CD4-positive, alpha-beta T cell treated with Interleukin-12 subunit alpha and Interleukin-12 subunit beta, for 1 hour (primary cell): Measurements from ENCODE around the gene STX5.
A peak's percentile ranks its signal among the peaks of the same experiment; 100 is the strongest.
"Not testable (repeated sequence)": the region's sequence is repeated elsewhere in the genome, so short reads cannot be mapped to it uniquely, and the experiment has no call there.

Source experiments
- DNase-seq: peaks from one replicate; pipeline ENCODE4 v3.0.0-alpha.2; 2020

STX5 gene, protein sequence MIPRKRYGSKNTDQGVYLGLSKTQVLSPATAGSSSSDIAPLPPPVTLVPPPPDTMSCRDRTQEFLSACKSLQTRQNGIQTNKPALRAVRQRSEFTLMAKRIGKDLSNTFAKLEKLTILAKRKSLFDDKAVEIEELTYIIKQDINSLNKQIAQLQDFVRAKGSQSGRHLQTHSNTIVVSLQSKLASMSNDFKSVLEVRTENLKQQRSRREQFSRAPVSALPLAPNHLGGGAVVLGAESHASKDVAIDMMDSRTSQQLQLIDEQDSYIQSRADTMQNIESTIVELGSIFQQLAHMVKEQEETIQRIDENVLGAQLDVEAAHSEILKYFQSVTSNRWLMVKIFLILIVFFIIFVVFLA

DNA sequence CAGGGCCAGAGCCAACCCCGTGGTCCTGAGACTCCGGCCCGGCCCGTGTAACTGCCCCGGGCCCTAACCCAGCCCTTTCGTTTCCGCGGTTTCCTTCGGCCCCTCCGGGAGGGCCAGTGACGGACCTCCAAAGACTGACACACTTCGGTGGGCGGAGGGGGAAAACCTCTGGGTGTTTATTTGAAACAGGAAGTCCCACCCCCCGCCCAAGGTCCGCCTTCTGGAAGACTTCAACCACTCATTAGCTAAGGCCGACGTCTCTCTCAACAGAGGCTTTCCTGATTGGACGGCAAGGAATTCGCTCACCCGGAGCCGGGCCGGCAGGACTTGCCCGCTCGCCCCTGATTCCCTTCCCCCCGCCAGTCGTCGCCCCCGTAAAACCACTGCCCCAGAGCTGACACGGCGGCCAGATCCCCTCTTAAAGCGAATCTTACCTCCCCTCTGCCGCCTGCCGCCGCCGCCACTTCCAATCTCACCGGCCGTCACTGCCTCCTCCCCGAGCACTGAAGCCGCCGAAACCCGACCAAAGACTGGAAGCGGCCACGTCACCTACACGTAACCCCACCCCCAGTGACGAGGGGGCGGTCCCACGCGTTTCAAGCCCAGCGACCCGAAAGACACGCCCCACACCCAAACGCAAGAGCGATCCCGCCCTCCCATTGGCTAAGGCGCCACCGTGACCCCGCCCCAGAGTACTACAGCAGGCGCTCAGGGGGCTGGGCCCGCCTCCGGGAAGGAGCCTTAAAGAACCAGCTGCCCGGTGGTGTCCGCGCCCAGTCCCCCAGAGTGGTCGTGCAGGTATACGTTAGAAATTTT is at the start of gene STX5:
STX5 (minus strand) TSS at position 532 of the 816 bp plus-strand sequence. CDS start 808 bp downstream, outside the sequence.
- peak; percentile 100 for DNase-seq

DNA sequence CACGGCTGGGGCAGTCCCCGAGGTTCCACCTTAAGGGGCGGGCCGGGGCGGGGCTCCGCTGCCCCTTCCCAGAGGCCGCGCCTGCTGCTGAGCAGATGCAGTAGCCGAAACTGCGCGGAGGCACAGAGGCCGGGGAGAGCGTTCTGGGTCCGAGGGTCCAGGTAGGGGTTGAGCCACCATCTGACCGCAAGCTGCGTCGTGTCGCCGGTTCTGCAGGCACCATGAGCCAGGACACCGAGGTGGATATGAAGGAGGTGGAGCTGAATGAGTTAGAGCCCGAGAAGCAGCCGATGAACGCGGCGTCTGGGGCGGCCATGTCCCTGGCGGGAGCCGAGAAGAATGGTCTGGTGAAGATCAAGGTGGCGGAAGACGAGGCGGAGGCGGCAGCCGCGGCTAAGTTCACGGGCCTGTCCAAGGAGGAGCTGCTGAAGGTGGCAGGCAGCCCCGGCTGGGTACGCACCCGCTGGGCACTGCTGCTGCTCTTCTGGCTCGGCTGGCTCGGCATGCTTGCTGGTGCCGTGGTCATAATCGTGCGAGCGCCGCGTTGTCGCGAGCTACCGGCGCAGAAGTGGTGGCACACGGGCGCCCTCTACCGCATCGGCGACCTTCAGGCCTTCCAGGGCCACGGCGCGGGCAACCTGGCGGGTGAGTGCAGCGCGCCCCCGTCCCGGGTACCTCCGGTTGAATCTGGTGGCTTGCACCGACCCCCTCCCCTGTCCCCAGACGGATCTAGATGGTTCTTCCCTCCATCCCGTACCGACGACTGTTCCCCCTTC is 49.1 kb upstream of the STX5 start, which contains the start of gene SLC3A2:
SLC3A2 (plus strand) TSS at position 94 of the 776 bp plus-strand sequence; CDS start at position 222, 128 bp downstream.
- DNase-seq, result peak; percentile 86

DNA sequence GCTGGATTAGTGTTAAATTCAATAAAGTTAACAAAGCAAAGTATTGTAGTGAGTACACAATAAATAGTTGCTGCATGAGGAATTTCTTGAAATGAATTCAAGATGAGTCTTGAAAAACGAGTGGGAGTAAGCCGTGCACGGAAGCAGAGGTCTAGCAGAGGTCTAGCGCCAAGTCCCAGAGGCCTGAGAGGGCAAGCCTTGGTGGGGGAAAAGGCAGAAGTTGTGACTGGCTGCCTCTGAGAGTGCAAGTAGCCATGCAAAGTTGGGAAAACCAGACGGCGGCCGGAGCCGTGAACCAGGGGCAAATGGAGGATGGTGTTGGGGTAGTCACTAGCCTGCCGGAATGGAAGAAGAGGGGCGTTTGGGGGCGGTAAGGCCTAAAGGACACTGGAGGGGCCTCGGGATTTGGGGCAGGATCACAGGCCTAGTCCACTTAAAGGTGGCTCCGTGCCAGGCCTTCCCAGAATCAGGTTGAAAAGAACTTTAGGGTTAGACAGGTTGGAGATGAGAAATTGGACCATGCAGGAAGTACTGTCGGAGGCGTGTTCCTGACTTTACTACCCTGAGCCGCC is 48.5 kb upstream of the STX5 start:
- no peak for DNase-seq

DNA sequence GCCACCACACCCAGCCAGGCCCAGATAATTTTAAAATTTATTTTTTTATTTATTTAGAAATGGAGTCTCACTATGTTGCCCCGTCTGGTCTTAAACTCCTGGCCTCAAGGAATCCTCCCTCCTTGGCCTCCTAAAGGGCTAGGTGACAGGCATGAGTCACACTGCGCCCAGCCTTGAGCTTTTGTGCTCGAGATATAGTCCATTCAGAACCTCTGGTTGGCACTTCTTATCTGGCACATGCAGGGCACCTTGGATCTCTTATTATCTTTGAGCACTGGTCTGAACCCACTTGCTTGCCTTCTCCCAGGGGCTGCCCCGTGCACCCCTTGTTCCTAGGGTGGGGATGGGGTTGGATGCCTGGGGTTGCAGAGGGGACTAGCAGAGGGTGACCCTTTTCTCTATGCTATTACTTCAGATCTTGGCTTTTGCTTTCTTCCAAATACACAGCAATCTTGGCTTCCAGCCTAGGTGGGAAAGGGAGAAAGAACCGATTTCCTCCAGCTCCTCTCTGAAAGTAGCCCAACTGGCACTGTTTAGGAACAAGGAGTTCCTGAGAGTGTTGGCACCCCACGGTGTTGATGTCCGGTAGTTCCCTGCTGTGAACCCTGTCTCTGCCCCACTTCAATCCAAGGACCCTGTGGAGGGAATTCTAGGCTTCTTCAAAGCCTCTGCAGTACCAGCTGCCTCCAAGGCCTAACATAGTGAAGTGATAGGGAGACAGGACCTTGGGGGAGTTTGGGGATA is 47.6 kb upstream of the STX5 start:
- no peak for DNase-seq

DNA sequence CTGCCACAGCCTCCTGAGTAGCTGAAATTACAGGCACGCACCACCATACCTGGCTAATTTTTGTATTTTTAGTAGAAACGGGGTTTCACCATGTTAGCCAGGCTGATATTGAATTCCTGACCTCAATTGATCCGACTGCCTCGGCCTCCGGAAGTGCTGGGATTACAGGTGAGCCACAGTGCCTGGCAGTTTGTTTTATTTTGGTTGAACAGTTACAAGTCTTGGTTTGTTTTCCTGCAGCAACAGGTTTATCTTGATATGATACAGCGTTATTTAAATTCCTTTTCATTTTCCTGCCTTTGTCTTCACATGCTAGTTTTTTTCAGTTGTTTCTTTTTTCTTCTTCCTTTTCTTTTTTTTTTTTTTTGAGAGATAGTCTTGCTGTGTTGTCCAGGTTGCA is 44.9 kb upstream of the STX5 start:
- DNase-seq, result no peak

DNA sequence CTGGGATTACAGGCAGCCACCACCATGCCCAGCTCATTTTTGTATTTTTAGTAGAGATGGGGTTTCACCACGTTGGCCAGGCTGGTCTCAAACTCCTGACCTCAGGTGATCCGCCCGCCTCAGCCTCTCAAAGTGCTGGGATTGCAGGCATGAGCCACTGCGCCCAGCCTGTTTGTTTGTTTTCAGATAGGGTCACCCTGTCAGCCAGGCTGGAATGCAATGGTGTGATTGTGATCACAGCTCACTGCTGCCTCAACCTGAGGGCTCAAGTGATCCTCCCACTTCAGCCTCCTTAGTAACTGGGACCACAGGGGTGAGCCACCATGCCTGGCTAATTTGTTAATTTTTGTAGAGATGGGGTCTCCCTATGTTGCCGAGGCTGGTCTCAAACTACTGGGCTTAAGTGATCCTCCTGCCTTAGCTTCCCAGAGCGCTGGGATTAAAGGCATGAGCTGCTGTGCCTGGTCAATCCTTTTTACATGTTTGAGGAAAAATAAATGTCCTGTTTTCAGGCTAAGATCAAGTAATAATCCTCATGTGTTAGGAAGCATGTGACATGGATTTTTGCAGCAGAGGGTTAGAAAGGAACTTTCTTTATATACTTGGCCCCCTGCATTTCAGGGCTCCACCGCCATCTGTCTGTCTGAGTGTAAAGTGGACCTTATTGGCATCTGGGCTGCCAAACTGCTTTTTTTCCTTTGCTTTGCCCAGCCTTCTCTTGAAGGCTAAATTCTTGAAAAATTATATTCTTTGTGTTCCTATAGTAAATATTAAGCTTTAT is 44.0 kb upstream of the STX5 start:
- DNase-seq, result no peak

DNA sequence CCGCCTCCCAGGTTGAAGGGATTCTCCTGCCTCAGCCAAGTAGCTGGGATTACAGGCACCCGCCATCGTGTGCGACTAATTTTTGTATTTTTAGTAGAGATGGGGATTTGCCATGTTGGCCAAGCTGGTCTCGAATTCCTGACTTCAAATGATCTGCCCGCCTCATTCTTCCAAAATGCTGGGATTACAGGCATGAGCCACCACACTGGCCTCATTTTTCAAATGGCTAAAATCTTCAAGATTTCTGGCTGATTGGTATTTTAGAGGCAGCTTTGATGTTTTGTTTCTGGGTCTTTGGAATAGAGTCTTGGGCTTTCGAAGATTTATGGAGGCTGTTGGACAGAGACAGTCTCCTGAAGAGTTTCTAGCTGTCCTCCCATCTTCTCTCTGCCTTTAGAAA is 43.0 kb upstream of the STX5 start:
- DNase-seq, result no peak

DNA sequence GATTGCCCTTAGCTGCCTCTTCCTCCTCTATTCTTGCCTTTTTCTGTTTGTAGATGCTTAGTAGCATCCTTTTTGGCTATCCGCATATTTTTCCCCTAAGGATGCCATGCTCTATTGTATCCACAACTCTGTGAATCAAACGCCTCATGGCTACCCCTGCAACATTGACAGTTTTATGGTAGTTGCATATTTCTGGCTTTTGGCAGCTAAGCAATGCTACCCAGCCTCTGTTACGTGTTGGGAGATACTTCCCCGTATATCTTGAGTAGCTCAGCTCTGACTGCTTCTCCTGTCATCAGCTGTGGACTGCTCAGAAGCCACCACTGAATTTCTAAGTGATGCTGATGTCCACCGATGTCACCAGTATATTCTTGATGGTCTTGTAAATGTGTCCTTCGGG is 33.8 kb upstream of the STX5 start:
- DNase-seq, result no peak

DNA sequence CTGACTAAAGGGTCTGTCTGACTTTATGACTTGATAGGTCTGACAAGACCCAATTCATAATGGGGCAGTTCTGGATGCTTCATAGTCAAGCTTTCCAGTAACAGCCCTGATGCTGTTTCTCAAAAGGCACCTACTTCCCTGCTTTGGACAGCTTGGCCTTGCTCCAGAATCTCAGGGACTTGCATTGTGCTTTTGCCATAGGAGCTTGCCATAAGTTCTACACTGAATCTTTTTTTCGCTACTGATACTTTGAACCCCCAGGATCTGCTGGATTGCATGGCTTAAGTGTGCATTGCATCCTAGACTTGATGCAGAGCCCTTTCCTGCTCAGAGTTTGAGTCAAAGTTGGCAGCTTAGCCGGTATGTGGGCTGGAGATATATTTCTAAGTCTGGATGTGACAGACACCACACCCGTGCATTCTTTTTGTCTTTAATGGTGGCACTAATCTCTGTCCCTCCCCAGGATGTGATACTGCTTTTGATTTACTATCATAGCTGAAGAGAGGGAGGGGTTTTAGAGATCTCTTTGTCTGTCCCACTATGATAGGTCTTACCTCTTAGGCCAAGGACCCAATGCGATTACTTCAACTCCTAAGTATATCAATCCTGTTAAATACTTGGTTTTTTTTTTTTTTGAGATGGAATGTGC is 32.0 kb upstream of the STX5 start:
- DNase-seq, result no peak

DNA sequence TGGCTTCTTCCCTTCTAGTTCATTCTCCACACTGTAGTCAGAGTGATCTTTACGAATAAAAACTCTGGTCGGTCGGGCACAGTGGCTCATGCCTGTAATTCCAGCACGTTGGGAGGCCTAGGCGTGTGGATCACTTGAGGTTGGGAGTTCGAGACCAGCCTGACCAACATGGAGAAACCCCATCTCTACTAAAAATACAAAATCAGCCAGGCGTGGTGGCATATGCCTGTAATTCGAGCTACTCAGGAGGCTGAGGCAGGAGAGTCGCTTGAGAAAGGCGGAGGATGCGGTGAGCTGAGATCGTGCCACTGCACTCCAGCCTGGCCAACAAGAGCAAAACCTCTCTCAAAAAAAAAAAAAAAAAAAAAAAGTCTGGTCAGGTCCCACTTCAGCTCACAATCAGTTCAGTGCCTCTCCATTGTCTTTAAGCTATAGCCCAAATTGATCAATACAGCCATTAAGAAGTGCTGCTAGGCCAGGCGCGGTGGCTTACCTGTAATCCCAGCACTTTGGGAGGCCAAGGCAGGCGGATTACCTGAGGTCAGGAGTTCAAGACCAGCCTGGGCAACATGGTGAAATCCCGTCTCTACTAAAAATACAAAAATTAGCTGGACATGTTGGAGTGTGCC is 29.8 kb upstream of the STX5 start:
- not testable (repeated sequence) for DNase-seq

DNA sequence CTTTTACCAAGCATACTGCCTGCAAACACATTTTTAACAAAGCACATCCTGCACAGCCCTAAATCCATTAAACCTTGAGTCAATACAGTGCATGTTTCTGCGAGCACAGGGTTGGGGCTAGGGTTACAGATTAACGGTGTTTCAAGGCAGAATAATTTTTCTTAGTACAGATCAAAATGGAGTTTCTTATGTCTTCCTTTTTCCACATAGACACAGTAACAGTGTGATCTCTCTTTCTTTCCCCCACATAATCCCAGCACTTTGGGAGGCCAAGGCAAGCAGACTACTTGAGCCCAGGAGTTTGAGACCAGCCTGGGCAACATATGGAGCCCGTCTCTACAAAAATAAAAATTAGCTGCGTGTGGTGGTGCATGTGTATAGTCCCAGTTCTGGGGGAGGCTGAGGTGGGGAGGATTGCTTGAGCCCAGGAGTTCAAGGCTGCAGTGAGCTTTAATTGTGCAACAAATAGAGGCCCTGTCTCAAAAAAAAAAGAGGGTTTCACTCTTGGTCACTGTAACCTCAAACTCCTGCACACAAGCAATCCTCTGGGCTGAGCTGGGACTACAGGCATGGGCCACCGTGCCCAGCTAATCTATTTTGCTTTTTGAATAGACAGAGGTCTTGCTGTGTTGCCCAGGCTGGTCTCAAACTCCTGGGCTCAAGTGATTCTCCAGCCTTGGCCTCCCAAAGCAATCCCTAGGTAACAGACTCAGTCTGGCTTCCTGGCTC is 29.1 kb upstream of the STX5 start:
- no peak for DNase-seq

DNA sequence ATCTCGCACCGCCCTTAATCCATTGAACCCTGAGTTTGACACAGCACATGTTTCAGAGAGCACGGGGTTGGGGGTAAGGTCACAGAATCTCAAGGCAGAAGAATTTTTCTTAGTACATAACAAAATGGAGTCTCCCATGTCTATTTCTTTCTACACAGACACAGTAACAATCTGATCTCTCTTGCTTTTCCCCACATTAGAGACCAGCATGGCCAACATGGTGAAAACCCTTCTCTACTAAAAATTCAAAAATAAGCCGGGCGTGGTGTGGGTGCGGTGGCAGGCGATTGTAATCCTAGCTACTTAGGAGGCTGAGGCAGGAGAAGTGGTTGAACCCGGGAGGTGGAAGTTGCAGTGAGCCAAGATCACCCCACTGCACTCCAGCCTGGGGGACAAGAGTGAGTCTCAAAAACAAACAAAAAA is 27.4 kb upstream of the STX5 start:
- not testable (repeated sequence) for DNase-seq

DNA sequence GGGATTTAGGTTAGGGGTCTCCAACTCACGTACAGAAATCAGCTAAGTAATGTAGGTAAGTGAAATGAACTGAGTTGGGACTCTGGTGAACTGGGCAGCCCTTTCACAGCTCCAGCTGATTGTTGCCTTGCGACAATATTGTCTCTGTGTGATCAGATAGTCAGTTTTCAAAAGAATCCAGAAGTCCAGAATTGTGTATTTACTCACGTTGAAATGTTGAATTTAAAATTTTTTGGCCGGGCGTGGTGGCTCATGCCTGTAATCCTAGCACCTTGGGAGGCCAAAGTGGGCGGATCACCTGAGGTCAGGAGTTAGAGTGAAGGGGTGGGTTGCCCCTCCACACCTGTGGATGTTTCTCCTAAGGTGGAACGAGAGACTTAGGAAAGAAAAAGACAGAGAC is 26.4 kb upstream of the STX5 start:
- no peak for DNase-seq

DNA sequence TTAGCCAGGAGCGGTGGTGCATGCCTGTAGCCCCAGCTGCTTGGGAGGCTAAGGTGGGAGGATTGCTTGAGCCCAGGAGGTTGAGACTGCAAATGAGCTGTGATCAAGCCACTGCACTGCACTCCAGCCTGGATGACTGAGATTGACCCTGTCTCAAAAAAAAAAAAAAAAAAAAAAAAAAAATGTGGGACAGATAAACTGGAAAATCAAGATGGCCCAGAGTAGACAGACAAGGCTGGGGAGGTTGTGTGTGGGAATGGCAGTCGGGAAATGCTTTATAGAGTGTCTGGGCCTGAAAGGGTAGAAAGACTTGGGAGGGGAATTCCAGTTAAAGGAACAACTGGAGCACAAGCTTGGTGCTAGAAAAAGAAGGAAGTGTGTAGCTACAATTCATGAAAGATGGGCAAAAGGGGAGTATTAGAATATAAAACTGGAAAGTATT is 25.7 kb upstream of the STX5 start:
- no peak for DNase-seq

DNA sequence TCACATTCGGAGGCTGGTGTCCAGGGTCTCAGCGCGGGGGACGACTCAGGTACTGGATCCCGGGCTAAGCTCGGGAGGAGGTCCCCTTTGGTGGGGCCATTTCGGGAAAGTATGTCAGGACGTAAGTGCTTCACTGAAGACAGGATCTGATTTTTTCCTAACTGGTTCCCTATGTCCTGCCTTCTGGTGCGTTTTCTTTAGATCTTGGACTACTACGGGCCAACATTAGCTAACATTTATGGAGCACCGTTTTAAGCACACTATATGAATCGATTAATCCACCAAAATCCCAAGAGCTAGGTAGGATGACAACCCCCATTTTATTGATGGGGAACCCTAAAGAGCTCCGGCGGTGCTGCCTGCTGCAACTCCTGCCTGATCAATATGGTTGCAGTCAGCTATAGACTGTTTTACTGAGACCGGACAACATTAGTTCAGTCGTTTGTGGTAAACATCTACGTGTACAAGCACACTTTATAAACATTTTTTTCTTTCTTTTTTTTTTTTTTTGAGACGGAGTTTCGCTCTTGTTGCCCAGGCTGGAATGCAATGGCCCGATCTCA is 24.6 kb upstream of the STX5 start:
- DNase-seq, result no peak

DNA sequence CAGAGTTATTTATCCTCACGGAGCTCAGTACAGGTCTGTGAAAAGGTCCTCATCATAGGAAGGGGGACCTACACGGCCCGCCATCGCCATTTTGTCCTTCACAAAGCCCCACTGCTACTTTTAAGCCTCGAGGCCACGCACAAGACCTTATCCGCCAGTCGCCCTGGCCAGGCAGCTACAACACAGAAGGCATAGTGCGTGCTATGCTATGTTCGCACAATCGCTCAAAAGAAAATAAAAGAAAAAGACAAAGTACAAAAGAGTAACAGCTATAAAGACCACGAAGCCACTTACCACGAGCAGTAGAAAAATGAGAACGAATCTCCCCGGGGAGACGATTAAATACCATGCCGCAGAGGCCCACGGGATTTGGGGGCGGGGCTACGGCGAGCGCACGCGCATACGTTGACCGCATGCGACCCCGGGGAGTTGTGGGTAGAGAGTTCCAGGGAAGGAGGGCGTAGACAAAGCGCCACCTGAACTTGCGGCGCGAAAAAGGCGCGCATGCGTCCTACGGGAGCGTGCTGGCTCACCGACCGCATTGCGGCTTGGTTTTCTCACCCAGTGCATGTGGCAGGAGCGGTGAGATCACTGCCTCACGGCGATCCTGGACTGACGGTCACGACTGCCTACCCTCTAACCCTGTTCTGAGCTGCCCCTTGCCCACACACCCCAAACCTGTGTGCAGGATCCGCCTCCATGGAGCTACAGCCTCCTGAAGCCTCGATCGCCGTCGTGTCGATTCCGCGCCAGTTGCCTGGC is 23.9 kb upstream of the STX5 start:
- DNase-seq, result peak; percentile 99

DNA sequence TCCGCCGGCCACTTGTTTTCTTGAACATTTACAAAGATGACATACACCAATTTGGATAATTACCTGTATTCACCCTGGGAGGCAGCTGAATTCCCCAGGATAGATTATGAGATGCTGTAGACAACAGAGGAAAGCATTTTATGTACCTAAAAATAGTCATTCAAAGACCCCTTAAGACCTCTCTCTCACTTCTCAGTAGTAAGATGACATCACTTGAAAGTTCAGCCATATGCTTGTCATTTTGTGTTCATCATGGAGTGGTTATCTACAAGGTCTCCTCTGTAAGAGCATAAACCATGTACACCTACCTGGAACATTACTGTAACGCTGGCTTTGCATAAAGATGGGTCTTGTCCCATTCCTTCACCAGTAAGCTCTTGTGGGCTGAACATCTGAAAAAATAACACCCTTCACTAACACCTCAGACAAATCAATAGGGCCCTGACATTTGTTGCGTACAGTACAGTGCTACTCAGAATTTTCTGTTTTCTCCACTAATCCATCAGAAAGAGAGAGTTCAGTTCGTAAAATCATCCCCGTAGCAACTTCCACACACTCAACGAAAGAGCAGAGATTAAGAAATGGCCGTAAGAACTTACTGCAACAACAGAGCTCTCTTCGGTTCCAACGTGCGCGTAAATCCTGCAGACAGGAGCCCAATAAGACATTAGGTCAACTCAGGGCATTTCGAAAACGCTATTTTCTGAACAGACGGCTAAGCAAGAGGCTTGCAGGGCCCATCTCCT is 23.1 kb upstream of the STX5 start:
- DNase-seq, result no peak
